Right ventricle myocardium superior (tissue), 1 donor: ENCODE results near the gene ADCY5. TPM values are rescaled to one million over a fixed set of nuclear protein-coding genes. Genes with fewer than 3 reads are reported as not detected.

Source experiments
- ATAC-seq: fragments of 200-7000 bp; cut with Tn5 transposase; one replicate; pipeline ENCODE4 v1.9.1; 2020; ENCODE audit warnings: mild to moderate bottlenecking; ENCODE audit not compliant: poor library complexity
- DNase-seq: peaks from one replicate; pipeline ENCODE4 v3.0.0-alpha.2; 2020
- intact Hi-C: fragments of 100-400 bp; cut with DNase I; formaldehyde crosslinking; loops from one replicate; pipeline ENCODE4 v1.11.2; 2022
- total RNA-seq: library from RNA; stranded (reverse); fragmentation: NEBNext Ultra II Directional; extraction: Animal tissue kit (Norgen Biotek cat#: 25700); gene quantifications from one replicate; pipeline ENCODE4 v1.2.1, GENCODE V29; 2021
- donor health status: DM: no; HTN: yes; CAD: no; lungs with severe emphysema.

The ADCY5 gene
- total RNA-seq, 1 donor from 2014 or later: 225 TPM

DNA sequence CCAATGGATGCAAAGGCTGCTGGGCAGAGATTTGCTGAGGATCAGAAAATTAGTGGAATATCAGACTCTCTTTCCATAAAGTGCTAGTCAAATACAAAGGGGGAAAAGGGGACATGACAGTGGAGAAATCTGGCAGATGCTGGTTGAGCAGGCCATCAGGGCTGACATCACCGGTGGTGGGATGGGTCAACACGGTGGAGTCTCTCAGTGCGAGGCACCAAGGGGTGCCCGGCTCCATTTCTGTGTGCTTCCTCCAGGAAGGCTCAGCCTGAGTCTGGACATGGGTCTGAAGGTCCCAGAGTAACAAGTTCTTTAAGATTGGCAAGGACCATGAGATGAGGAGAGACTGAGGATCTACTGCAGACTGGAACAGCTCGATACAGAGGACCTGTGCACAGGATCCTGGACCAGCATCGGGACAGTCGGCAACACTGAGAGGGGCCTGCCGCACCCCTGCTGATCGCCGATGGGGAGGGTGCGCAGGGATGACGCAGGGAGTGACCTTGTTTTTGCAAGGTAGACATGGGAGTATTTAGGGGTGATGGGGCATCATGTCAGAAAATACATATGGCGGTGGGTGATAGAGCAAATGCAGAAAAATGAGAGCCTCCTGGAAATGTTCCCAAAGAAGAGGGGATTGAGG lies 154.5 kb downstream of the ADCY5 start:
- ATAC-seq (no peak), DNase-seq (no peak)
- intact Hi-C loops: no loop called here

DNA sequence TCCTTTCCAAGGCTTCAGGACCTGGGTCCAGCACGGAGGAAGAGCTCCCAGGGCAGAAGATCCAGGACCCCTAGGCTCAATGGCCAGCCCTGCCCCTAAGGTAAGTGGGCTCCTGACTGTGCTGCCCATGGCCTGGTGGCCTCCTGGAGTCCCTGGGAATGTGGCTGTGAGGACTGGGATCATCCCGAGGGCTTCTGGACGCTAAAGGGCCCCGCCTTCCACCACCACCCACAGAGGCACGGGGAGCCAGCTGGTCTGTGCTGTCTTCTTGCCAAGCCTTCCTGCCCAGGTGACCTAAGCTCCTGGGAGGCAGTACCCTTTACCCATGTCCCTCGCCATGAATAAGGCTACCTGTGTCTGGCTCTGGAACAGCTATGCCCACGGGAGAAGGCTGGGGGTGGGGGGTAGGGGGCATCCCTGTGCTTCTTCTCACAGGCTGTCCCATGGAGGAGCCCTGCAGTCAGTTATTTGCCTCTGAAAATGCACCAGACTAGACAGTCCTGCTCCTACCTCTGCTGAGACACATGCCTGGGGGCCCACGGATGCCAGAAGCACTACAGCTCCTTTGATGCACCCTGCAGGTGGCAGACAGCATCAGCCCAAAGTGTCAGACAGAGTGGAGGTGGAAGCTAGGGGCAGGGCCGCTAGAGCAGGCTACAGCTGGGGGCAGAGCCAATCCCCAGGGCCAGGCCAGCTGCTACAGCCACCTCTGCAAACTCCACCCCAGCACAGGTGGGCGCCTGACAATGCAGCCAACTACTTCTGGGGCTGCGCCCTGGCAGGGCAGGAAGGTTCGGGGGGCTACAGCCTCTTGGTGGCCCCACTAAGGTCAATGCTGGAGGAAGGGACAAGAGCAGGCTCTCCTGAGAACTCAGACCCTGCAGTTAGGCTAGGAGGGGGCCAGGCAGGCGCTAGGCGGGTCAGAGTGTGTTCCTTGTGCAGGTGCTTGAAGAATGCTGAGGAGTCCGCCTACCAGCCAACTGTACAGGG lies 156.3 kb downstream of the ADCY5 start:
- ATAC-seq (no peak), DNase-seq (no peak)
- intact Hi-C loops: no loop called here

DNA sequence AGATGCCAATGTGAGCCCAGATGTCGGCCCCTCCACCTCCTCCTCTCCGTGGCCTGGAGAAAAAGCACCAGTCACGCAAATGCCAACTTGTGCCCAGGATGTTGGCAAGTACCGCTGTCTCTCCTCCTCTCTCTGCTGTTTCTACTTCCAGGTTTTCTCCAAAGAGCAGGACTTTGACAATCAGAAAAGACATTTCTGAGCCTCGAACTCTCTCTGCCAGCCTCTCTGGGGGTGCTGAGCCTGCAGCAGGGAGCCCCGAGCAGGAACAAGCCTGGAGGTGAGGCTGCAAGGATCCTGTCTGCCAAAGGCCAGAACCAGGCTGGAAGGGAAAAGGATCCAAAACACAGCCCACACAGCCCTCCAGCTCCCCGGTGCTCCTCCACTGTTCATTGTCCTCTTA lies 157.5 kb downstream of the ADCY5 start:
- intact Hi-C loops: no loop called here
- ATAC-seq (no peak), DNase-seq (no peak)

DNA sequence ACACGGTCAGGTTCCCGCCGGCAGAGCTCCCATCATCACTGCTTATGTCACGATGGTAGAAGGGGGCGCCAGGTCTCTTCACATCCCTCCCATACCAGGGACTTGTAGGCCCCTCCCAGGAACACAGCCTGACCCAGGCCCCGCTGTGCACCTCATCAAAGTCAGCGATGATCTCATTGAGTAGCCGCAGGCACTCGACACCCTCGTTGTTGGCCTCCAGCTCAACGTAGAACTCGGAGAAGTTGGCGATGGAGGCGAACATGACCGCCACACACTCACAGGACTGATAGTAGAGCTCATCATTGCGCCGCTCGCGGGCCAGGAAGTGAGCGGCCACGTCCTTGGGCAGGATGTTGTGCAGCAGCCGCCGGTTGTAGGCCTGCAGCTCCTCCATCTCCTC lies 157.9 kb downstream of the ADCY5 start:
- intact Hi-C loops: no loop called here
- DNase-seq (no peak), ATAC-seq (no peak)

DNA sequence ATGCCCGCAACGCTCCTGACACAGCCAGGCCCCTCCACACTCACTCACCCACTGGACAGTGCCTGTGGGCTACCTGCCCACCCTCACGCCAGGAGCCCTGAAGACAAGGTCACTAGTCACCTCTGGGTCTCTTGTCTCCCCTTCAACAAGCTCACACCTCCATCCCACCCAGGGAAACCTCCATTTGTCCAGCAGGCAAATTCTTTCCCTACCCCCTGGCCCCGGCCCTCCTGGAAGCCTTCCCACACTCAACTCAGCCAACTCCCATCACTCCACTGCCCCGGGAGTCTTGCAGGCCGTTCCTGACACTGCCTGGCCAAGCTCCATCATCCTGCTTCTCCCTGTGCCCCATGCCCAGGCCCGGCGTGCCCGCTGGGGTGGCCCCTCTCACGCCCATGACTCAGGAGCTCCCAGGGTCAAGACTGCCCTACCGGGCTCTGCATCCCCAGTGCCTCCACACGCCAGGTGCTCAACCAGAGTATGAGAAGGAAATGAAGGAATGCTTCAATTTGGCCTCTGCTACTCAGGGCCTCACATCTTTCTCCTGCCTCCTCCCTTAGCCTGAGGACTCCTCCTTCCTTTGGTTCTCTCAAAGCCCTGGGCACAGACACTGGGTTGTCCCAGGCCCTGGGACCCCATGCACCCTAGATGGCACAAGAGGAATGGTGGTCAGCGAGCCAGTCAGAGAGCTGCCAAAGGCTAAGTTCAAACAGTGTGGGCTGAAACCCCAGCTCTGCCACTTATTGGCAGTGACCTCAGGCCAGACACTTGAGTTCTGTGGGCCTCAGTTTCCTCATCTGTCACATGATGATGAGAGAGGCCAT lies 158.6 kb downstream of the ADCY5 start:
- ATAC-seq: no peak
- intact Hi-C loops: no loop called here
- DNase-seq: no peak

DNA sequence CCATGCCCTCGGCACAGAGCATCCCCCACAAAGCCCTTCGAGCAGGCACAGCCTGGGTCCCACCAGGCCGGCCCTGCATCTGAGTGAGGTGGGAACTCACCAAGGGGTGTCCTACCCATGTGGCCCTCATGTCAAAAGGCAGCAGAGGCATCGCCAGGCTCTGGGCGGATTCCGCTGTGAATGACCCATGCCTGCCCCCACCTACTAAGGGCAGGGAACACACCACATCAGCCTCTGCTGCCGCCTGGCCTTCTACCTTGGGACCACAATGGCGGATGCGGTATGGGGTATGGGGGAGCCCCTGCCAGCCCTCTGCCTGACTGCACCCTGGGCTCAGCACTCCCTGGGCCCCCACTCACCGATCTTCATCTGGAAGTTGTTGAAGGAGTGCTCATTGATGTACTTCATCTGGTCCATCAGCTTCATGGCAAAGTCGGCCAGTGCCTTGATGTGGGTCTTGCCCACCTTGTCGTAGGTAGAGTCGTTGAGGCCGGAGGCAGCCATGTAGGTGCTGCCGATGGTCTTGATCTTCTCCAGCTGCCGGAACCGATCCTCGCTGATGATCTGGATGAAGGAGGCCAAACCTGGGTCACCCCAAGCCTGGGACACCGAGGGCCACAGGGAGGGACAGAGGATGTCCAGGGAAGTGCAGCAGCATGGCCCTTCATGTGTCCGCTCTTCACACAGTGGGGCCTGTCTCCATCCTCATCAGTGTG lies 159.3 kb downstream of the ADCY5 start:
- ATAC-seq (no peak), DNase-seq (no peak)
- intact Hi-C loops: no loop called here

DNA sequence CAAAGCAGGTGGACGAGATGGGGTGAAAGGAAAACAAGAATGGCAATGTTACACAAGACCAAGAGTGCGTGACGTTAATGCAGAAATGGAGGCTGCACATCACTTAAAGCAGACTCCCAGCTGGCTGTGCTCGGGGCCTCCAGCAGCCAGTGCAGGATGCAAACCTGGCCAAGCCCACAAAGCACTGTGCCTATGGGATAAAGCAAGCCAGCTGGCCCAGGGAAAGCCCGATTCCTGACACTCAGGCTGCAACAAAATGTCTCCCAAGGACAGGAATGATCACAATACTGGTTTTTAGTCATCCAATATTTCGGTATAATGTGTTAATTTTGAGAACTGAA lies 161.0 kb downstream of the ADCY5 start:
- intact Hi-C loops: no loop called here
- DNase-seq (no peak), ATAC-seq (no peak)

DNA sequence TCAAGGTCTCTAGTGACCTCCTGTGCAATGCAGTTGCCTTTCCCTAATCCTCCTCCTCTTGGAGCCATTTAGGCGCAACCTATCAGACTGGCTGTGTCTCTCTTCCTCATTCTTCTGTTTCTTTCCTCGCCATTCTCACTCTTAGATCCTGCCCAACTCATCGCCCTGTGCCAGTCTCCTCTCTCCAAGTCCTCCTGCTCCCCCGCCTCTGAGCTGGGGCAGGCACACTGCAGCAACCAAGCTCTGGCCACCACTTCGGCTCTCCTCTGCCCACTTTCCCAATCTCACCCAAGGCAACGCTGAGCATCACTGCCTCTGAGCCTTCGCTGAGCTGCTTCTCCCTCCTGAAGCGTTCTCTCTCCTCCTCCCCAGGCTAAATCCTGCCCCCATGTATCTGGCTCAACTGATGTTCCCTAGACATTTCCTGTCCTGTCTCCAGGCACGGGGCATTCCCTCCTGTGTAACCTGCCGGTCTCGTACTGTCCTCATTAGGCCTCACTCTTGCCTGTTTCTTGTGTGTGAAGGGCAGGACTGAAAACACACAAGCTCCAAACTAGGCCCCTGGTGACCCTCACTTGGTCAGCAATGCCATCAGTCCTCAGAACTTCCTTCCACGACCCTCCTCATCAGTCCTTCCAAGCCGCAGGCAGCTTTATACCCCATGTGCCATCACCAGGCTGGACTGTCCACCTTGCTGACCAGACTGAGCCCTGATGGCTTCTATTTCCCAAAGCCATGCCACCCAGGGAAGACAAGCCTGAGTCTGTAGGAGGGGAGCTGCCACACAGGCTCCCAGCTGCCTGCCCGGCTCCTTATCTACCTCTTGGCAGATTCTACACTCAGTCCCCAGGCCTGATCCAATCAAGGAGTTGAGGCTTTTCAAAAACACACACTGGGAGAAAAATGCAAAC lies 161.6 kb downstream of the ADCY5 start:
- no peak for DNase-seq
- intact Hi-C loops: no loop called here
- ATAC-seq: no peak

DNA sequence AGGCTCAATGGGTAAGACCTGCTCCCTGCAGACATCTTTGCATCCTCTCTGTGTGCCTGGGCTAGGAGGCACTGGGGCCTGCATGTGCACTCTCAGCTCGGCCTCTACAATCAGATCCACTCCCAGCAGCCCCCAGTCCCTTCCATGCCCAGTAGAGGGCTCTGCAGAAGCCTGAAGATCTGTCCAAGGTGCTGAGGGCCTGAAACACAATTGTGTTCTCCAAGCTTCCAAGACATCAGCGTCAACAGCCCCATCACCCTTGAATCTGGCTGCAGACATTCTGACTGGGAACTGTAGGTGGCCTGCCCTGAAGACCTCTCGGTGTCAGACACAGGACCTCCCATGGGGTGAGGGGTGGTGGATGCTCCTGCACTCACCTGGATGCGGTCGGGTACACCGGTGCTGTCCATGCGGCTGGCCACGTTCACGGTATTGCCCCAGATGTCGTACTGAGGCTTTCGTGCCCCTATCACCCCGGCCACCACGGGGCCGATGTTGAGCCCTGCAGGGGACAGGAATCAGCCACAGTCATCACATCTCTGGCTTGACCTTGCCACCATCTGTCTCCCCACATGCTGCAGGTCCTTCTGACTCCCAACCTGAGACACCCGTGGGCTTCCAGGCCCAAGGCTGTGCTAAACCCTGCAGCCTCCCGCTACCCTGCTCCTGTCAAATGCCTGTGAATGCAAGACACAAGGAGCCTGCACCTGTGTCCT lies 162.4 kb downstream of the ADCY5 start:
- ATAC-seq: peak; percentile 8
- intact Hi-C loops: no loop called here
- DNase-seq: no peak

DNA sequence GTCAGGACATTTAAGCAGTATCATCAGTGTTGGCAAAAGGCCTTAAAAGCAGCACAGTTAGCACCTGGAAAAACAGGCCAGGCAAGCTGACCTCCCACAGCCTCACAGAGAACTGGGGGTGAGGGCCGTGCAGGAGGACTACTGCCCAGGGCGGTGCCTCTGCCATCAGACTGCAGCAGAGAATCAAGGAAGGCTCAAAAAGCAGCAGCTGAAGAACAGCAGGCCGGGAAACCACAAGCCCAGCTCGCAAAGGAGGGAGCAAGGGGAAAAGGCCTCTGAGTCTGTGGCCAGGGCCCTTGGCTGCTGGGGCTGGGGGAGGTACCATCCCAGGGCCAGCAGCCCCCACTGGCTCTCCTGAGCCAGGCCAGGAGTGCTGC lies 163.0 kb downstream of the ADCY5 start:
- ATAC-seq (no peak), DNase-seq (no peak)
- intact Hi-C loops: no loop called here

DNA sequence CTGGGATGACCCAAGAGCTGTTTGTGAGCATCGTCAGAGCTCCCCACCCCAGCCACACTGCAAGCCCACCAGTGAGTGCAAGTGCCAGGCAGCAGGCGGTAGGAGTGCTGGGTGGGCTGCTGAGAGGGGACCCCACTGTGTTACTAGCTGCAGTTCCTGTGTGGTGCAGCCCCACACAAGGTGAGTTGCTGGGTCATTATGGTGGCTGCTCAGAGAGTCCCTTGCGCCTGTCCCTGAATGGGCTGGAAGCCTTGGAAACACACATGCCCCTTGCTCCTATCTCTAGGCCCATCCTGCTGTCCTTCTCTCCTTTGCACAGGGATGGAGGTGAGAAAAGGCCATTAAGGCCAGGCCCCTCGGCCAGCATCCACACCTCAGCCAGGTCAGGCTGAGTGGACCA lies 163.4 kb downstream of the ADCY5 start:
- intact Hi-C loops: no loop called here
- DNase-seq (no peak), ATAC-seq (no peak)

DNA sequence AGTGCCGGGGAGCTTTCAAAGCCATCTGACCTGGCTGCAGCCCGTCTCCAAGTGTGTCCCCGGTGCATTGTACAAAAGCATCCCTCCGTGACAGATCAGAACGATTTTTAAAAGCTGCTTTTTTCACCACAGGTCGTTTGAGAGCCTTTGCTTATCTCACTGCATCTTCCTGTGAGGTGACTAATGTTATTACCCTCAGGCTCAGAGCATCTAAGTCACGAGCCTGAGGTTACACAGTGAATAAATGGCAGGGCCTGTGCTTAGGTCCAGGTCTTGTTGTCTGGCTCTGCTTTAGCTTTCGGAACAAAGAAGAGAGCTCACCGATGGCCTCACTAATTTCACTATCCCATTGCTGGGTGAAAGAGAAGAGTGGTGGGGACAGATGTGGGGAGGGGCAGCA lies 163.8 kb downstream of the ADCY5 start:
- ATAC-seq (no peak), DNase-seq (no peak)
- intact Hi-C loops: no loop called here

DNA sequence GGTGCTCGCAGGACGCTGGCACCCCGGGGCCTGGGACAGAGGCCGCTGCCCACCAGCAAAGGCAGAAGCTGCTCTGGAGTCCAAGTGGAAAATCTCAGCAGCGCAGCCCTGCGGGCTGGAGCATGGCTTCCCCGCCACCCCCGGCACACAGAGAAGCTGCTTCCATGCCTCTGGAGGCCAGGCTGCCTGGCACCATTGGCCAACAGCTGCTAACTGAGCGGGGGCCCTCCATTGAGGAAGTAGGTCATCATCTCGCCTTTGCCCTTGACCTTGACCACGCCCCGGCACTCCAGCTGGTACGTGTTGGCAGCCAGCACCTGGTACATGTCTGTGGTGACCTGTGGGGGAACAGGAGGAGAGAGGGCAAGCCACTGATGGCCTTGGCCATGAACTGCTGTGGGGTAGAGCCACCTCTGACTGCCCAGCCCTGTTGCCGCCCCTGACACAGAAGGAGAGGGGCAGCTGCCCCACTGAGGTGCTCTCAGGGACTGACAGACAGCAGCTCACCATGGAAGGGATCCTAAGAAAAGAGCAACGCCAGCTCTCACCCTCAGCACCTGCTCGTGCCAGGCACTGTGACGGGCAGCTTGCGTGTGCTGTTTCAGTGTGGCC lies 164.4 kb downstream of the ADCY5 start:
- ATAC-seq (peak; percentile 34), DNase-seq (peak; percentile 56)
- intact Hi-C loops: no loop called here

DNA sequence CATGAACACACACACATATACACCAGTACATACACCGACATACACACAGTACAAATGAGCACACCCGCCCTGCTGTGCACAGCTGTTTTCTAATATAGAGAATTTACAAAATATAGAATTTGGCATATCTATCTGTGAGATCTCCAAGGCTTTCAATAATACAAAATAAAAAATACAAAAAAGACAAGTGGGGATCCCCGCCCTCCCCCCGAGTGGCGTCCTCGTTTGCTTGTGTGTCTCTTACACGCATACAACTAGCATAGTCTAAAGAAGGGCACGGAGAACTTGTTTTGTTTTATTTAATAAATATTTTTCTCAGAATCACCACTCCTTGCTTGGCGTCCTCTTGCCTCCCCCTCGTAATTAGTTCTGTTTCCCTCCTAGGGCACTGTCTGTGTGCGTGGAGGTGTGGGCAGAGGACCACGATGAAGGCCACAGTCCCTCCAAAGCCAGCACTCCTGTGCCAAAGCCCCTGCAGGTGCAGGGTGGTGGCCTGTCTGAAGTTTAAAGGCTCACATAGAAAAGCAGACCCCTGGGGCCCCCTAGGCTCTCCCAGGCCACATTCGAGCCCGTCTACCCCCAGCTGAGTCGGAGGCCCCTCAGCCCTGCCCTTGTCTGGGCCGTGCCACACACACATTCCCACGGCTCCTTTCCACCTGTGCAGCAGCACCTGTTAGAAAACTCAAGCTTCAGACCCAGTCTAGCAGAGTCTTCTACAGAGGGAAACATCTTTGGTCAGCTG lies 165.1 kb downstream of the ADCY5 start:
- DNase-seq (no peak), ATAC-seq (no peak)
- intact Hi-C loops: no loop called here

DNA sequence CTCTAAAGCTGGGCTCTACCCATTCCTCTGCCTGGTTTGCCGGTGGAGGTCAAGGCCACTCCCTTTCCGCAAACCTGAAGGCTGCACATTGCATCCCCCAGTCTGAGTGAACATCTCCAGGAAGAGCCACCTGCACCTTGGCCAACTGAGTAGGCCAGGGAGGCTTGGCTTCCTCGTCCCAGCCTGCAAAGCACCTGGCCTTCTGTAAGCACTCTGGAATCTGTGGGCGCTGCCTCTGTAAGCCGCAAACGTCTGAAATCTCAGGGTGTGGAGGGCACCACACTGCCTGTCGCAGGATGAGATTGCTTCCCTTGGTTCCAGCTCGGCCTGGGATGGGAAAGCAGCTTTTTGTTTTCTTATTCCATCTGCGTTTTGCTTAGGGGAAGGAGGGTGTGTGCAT lies 165.8 kb downstream of the ADCY5 start:
- DNase-seq: no peak
- intact Hi-C loops: no loop called here
- no peak for ATAC-seq

DNA sequence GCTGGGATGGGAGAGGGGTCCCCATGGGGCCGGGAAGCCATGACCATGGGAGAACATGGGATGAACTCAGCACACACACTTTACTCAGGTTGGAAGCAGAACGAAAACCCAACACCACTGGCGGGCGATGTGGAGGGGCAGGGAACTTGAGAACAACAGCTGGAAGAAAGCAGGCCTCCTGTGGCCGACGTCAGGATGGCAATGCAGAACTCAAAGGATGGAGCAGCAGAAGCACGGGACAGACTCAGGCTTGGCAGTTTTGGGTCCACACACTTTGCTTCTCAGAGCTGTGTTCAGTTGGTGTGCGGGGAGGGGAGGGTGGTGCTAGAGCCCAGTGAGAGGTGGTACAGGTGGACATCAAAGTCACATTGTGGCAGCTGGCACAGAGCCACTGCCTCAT lies 166.4 kb downstream of the ADCY5 start:
- intact Hi-C loops: no loop called here
- no peak for DNase-seq
- no peak for ATAC-seq
